ENCODE results near the gene PRKG2.
"Not testable (repeated sequence)": the region's sequence is repeated elsewhere in the genome, so short reads cannot be mapped to it uniquely, and the experiment has no call there.

The PRKG2 gene

DNA sequence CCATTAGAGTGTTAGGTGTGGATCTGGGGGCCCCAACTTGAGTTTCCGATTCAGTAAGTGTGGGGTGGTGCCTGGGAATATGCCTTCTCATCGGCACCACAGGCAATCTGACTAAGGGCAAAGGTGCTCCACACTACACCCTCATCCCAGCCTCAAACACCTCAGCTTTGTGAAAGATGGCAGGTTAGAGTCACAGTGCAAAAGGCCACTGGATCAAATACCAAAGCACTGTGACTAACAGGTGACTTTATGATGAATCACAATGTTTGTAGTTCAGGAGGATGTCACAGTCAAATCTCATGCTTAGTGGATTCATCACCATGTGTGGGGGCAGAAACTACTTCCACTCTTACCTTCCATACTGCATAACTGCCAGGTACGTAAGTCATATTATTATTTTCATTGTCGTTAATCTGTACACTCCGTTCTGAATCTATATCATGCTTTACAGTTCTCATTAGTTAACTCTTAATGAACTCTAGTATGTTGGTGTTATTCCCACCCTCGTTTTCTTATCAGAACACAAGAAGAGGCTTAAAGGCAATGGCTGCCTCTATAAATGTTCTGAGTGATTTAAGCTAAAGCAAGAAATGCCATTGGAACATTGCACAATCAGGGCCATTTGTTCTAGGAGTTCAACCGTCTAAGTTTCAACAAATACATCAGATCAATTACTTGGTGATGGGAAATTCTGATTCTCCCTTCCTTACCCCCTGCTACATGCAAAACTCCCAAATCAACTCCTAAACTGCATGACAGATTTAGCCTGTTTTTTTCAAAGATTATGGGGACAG lies 50.2 kb downstream of the PRKG2 start:
- DNase-seq = no peak

GRCh38 chr4:81164126-81164525 lies 50.9 kb downstream of the PRKG2 start:
- intact Hi-C loops (cut with DNase I) = no loop called here
- no peak for DNase-seq

More for the DNA sequence above, 50.2 kb downstream of the PRKG2 start:
- intact Hi-C loops (cut with DNase I) = no loop called here

GRCh38 chr4:81162752-81163458 lies 52.1 kb downstream of the PRKG2 start:
- DNase-seq = no peak
- intact Hi-C loops (cut with DNase I) = no loop called here

- peak in 3 of 10 donors; percentile 42 to 59 (median 53) for DNase-seq
- intact Hi-C loops (cut with DNase I) = not testable (repeated sequence)
These were observed 61.2 kb downstream of the PRKG2 start for GRCh38 chr4:81153714-81154323.

GRCh38 chr4:81152839-81153713 lies 61.9 kb downstream of the PRKG2 start:
- intact Hi-C loops (cut with DNase I) = no loop called here
- DNase-seq = no peak

- intact Hi-C loops (cut with DNase I) = no loop called here
- DNase-seq = no peak
These were observed 65.0 kb downstream of the PRKG2 start for GRCh38 chr4:81149976-81150375.

- DNase-seq = no peak
- intact Hi-C loops (cut with DNase I) = no loop called here
These were observed 66.4 kb downstream of the PRKG2 start for GRCh38 chr4:81148576-81148975.

- intact Hi-C loops (cut with DNase I) = no loop called here
- DNase-seq = no peak
These were observed 68.6 kb downstream of the PRKG2 start for GRCh38 chr4:81146466-81146865.

DNA sequence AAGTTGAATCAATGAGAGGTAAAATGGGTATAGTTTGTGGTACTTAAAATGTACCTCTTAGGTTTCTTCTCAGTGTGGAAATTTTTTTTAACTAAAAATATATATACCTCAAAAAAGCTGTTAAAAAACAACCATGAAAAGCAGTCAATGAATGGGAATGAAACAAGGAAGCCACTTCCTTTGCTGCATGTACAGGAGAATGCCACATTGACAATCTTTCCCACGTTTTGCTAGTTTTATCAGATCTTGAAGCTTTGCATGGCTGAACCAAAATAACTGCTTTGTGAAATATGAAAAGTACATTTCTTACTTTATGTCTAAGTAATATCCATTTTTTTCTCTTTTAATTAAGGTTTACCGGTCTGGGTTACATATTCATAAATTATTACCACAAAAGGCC lies 71.8 kb downstream of the PRKG2 start:
- intact Hi-C loops (cut with DNase I) = no loop called here
- DNase-seq = no peak

DNA sequence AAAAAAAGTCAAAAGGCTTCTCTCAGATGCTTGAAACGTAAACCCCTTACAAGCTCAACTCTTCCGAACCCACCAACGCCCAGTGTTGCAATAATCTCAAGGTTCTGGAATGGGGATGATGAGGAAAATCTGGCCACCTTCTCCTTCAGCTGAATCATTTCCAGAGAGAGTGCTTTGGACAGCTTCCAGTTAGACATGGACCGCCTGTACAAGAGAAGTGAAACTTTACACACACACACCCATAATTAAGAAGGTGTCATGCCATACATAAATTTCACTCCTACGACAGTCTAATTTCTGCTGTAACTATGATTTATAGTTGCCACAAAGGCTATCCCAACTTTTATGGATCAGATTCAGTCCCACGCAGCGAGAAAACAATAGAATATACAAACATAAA lies 72.3 kb downstream of the PRKG2 start:
- intact Hi-C loops (cut with DNase I) = no loop called here
- DNase-seq = no peak

- no peak for DNase-seq
- intact Hi-C loops (cut with DNase I) = no loop called here
These were observed 77.1 kb downstream of the PRKG2 start for GRCh38 chr4:81137894-81138293.

- no peak for DNase-seq
- intact Hi-C loops (cut with DNase I) = no loop called here
These were observed 77.6 kb downstream of the PRKG2 start for GRCh38 chr4:81137446-81137845.

GRCh38 chr4:81136161-81136905 lies 78.7 kb downstream of the PRKG2 start:
- DNase-seq = no peak

DNA sequence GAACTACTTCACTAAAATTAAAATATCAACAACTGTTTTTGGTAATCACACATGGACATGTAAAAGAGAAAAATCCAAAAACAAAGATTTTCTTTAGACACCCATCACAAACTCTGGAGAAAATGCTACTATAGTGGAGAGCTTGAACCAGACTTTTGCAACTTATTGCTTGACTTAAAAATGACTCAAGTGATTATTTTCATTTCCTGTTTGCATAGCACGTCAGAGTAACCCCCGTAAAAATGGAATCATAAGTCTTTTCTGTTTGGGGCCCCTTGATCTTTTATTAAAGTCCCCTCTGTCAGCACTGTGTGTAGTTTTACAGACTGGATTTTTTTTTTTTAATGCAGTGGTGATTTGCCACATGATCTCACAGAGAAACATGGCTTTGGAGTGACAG lies 79.5 kb downstream of the PRKG2 start:
- DNase-seq = no peak
- intact Hi-C loops (cut with DNase I) = no loop called here

More at GRCh38 chr4:81136161-81136905, 78.7 kb downstream of the PRKG2 start:
- intact Hi-C loops (cut with DNase I) = no loop called here

DNA sequence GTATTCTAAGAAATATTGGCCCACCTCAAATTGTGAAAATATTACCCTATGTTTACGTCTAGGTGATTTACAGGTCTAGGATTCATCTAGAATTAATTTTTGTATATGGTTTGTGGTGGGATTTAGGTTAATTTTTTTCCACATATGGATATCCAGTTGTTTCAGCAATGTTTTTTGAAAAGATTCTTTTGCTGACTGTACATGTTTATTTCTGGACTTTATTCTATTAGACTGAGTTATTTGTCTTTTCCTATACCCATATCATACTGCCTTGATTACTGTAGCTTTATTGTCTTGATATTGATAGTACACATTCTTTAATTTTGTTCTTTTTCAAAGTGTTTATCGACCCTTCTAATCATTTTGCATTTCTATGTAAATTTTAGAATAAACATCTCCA lies 83.5 kb downstream of the PRKG2 start:
- intact Hi-C loops (cut with DNase I) = no loop called here
- no peak for DNase-seq

- intact Hi-C loops (cut with DNase I) = no loop called here
- DNase-seq = no peak
These were observed 84.0 kb downstream of the PRKG2 start for GRCh38 chr4:81131066-81131465.

DNA sequence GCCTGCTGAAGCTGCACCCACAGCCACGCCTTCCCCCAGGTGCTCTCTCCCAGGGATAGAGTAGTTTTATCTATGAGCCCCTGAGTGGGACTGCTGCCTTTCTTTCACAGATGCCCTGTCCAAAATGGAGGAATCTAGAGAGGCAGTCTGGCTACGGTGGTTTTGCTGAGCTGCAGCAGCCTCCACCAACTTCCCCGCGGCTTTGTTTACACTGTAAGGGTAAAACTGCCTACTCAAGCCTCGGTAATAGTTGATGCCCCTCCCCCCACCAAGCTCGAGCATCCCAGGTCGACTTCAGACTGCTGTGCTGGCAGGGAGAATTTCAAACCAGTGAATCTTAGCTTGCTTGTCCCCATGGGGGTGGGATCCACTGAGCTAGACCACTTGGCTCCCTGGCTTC lies 84.5 kb downstream of the PRKG2 start:
- DNase-seq = no peak
- intact Hi-C loops (cut with DNase I) = no loop called here

DNA sequence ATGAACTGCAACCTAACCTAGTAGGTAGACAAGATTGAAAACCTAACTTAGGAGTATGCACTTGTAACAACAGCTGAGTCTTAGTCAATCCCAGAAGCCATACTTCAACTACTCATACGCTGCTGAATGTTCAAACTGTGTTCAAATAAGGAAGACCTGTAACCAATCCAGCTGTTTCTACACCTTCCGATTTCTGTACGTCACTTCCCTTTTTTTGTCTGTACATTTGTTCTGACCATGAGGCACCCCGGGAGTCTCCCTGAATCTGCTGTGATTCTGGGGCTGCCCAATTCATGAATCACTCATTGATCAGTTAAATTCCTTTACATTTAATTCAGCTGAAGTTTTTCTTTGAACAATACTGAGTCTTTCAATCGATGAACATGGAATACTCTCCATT lies 95.0 kb downstream of the PRKG2 start:
- intact Hi-C loops (cut with DNase I) = no loop called here
- no peak for DNase-seq

DNA sequence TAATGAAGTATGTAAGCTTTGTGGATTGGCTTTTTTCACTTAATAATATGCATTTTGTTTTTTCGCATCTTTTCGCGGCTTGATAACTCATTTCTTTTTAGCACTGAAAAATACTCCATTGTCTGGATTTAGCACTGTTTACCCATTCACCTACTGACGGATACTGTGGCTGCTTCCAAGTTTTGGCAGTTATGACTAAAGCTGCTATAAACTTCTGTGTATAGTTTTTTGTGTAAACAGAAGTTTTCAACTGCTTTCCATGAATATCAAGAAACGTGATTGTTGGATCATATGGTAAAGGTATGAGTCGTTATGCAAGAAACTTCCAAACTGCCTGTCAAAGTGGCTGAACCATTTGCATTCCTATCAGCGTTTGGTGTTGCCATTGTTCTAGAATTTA lies 96.9 kb downstream of the PRKG2 start:
- DNase-seq = no peak
- intact Hi-C loops (cut with DNase I) = no loop called here

DNA sequence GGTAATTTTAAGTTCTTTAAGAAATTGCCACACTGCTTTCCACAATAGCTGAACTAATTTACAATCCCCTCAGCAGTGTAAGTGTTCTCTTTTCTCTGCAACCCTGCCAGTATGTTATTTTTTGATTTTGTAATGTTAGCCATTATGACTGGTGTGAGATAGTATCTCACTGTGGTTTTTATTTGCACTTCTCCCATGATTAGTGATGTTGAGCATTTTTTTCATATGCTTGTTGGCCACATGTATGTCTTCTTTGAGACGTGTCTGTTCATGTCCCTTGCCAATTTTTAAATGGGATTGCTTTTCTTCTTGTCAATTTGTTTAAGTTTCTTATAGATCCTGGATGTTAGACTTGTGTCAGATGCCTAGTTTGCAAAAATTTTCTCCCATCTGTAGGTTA lies 98.5 kb downstream of the PRKG2 start:
- DNase-seq = no peak
- intact Hi-C loops (cut with DNase I) = no loop called here

All from posterior cingulate gyrus (tissue), 11 donors.